Measurements from ENCODE around the gene PPP4R1.

Gene PPP4R1

GRCh38 chr18:9614401-9615279 lies at the start of gene PPP4R1:
Gene PPP4R1, minus strand, starts transcription at chr18:9614559. Its CDS starts 75 bp downstream, at chr18:9614484.
- H3K27ac ChIP-seq: peak within 1 kb of the TSS; percentile 64
- no peak for TF ChIP-seq ZFX (IDR thresholded peaks at IDR 0.05; ENCODE audit: borderline replicate concordance)
- TF ChIP-seq CTCF (IDR thresholded peaks at IDR 0.05): no peak

- TF ChIP-seq CTCF (IDR thresholded peaks at IDR 0.05): no peak
- no peak for TF ChIP-seq ZFX (IDR thresholded peaks at IDR 0.05; ENCODE audit: borderline replicate concordance)
- H3K27ac ChIP-seq: no peak overlapping the region
These were observed 49.0 kb upstream of the PPP4R1 start for GRCh38 chr18:9663377-9663776.

- TF ChIP-seq CTCF (IDR thresholded peaks at IDR 0.05): no peak
- TF ChIP-seq ZFX (IDR thresholded peaks at IDR 0.05; ENCODE audit: borderline replicate concordance): no peak
- H3K27ac ChIP-seq: no peak overlapping the region
These were observed 47.2 kb upstream of the PPP4R1 start for GRCh38 chr18:9661564-9661963.

- TF ChIP-seq ZFX (IDR thresholded peaks at IDR 0.05; ENCODE audit: borderline replicate concordance): no peak
- no peak for TF ChIP-seq CTCF (IDR thresholded peaks at IDR 0.05)
- H3K27ac ChIP-seq: no peak overlapping the region
These were observed 45.4 kb upstream of the PPP4R1 start for GRCh38 chr18:9659499-9660375.

- TF ChIP-seq ZFX (IDR thresholded peaks at IDR 0.05; ENCODE audit: borderline replicate concordance): no peak
- TF ChIP-seq CTCF (IDR thresholded peaks at IDR 0.05): no peak
- H3K27ac ChIP-seq: no peak overlapping the region
These were observed 43.8 kb upstream of the PPP4R1 start for GRCh38 chr18:9658087-9658641.

- no peak for TF ChIP-seq CTCF (IDR thresholded peaks at IDR 0.05)
- TF ChIP-seq ZFX (IDR thresholded peaks at IDR 0.05; ENCODE audit: borderline replicate concordance): no peak
These were observed 40.9 kb upstream of the PPP4R1 start for GRCh38 chr18:9655232-9655767.

More at GRCh38 chr18:9655232-9655767, 40.9 kb upstream of the PPP4R1 start:
- no peak overlapping the region for H3K27ac ChIP-seq
